Activated CD8-positive, alpha-beta memory T cell treated with anti-CD3 and anti-CD28 coated beads for 1 hour (primary cell): ENCODE results near the gene PATL2.
"Not testable (repeated sequence)": the region's sequence is repeated elsewhere in the genome, so short reads cannot be mapped to it uniquely, and the experiment has no call there.

ENCODE experiments used
- DNase-seq, 2 donors: peaks; one replicate each; pipeline ENCODE4 v3.0.0-alpha.2; 2020; ENCODE audit warnings: low read depth in 1 of 2; ENCODE audit errors: extremely low read depth in 1 of 2

Gene PATL2

DNA sequence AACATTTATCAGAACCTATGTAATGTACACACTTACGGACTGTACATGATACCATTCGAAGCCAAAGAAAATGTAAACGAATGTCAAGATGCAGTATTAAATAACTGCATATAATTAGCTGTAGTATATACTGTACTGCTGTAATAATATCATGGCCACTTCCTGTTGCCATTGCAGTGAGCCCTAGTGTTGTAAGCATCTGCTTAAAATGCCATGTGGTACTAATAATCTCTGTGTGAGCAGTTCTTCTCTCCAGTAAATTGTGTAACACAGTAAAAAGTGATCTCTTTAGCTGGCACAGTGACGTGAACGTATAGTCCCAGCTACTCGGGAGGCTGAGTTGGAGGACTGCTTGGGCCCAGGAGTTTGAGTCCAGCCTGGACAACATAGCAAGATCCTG, 56.3 kb downstream of the PATL2 start:
- DNase-seq: no peak

DNA sequence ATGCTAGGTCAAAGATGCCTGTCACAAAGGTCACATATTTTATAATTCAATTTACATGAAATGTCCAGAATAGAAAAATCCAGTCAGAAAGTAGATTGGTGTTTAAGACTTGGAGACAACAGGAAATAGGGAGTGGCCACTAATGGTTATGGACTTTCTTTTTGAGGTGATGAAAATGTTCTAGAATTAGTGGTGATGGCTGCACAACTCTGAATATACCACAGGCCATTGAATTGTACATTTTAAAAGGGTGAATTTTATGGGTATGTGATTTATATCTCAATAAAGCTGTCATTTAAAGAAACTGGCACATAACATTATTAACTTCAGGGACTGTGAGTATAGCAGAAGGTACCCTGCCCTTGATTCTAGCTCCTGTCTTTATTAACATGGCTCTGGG, 63.5 kb downstream of the PATL2 start:
- no peak for DNase-seq

DNA sequence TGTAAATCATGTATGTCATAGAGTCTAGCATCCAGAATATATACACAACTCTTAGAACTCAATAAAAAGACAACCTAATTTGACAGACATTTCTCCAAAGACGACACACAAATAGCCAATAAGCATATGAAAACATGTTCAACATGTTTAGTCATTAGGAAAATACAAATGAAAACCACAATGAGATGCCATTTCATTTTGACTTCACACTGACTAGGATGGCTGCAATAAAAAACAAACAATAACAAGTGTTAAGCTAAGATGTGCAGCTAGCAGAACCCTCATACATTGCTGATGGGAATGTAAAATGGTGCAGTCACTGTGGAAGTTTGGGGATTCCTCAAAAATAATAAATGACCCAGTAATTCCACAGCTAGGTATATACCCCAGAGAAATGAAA, 64.1 kb downstream of the PATL2 start:
- DNase-seq: no peak

DNA sequence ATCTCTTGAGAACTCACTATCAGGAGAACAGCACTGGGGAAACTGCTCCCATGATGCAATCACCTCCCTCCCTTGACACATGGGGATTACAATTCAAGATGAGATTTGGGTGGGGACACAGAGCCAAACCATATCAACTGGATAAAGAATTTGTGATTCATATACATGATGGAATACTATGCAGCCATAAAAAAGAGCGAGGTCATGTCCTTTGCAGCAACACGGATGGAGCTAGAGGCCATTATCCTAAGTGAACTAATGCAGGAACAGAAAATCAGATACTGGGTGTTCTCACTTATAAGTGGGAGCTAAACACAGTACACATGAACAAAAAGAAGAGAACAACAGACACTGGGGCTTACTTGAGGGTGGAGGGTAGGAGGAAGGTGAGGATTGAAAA, 64.7 kb downstream of the PATL2 start:
- DNase-seq: no peak

DNA sequence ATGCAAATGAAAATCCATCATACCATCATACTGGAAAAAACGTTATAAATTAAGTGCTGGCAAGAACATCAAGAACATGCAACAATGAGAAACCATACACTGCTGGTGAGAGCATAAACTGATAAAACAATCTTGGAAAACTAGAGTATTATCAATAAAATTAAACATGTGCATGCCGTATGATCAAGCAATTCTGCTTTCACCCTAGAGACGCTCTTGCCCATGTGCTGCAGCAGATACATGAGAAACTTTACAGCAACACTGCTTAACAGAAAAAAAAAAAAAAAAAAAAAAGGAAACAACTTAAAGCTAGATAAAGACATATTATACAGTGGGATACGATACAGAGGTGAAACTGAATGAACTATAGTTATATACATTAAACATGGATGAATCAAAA, 69.5 kb downstream of the PATL2 start:
- no peak for DNase-seq

DNA sequence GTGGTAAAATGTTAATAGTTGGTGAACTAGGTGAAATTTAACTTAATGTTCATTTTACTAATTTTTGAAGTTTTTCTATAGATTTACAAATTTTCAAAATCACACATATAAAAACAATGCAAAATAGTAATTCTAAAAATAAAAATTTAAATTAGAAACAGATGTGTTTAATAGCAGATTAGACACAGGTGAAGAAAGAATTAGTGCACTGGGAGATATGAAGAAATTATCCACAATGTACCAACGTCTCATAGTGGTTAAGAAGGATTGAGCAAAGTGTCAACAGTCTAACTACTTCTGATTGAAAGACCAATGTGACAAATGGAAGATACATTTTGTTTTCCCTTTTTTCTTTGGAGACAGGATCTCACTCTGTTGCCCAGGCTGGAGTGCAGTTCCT, 74.1 kb downstream of the PATL2 start:
- no peak for DNase-seq

DNA sequence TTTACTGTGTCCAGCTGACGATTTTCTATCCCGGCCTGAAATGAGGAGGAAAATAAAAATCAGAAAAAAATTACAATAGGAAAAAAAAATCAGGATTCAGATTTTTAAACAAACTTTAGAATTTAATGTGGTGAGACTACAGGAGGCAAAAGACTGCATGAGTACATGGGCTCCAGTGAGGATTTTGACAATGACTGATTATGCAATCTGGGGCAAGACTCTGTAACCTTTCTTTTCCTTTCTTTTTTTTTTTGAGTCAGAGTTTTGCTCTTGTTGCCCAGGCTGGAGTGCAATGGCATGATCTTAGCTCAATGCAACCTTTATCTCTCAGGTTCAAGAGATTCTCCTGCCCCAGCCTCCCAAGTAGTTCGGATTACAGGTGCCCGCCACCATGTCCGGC, 77.5 kb downstream of the PATL2 start:
- no peak for DNase-seq

DNA sequence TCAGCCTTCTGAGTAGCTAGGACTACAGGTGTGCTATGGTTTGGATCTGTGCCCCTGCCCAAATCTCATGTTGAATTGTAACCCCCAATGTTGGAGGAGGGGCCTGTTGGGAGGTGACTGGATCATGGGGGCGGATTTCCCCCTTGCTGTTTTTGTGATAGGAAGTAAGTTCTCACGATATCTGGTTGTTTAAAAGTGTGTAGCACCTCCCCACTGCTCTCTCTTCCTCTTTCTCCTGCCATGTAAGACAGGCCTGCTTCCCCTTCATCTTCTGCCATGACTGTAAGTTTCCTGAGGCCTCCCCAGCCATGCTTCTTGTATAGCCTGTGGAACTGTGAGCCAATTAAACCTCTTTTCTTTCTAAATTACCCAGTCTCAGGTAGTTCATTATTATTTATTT, 85.8 kb downstream of the PATL2 start:
- not testable (repeated sequence) for DNase-seq

DNA sequence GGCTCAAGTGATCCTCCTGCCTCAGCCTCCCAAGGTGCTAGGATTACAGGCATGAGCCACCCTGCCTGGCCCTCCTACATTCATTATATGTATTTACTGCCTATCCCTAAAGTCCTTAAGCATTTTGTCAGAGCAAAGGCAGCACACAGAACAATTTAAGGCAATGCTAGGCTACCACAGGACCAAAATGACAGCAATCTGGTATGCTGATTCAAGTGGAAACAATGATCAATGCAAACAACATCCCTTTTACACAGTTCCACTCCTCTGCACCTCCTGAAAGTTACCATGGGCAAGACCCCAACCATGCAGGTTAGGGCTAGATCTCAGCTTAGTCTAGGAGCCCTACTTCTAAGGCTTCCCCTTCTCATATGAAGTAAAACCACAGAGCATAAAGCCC, 87.9 kb downstream of the PATL2 start:
- DNase-seq: no peak

DNA sequence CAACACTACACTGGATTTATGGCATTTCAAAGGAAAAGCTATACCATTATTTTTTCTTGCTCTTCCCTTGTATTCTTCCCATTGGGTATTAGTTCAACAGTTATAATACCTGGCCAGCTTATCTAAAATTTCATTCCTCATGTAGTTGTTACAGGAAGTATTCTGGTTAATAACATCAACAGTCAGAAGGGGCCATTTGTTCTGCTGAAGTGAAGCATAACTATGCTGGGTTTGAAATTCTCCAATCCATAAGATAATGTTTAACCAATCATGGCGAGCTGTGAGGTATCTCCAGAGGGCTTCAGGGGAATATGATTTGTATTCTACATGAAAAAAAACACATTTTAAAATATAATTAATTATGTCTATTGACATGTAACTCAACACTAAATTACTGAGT, 91.0 kb downstream of the PATL2 start:
- DNase-seq: no peak

DNA sequence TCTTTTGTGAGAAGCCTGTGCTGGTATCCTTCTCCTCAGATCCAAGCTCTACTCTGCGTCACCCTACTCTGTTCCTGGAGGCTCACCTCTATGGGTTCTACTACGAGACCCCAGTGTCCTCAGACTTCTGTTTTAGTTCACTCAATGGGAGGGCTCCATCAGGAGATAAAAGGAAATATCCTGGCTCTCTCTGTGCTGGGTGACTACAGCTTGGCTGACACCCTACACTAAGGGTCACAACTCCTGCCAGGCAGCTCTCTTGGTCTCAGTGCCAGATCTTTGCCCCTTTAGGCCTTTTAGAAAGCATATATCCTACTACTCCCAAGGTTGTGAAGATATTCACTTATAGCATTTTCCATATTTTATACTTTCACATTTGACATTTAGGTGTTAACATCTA, 94.1 kb downstream of the PATL2 start:
- DNase-seq: no peak
